PFSK-1 (cell line): ENCODE measurements around the gene WDR86.

ENCODE experiments used
- FOXP2 ChIP-seq: optimal IDR thresholded peaks from 2 replicates; pipeline ENCODE3; 2011; ENCODE audit warnings: borderline replicate concordance, control low read depth, inconsistent platforms; ENCODE audit not compliant: insufficient read depth; ENCODE audit errors: extremely low read length, extremely low read depth
- POLR2AphosphoS5 ChIP-seq: IDR thresholded peaks from 2 replicates; pipeline ENCODE4 v1.6.1; 2012; ENCODE audit warnings: low read depth, mild to moderate bottlenecking, control low read depth, low read length, moderate library complexity
- REST ChIP-seq, 2 experiments: IDR thresholded peaks; 2 replicates each; pipeline versions ENCODE4 v1.6.1 to v1.8.0; 2011 to 2012; ENCODE audit warnings: low read depth in 2 of 2, low read length in 2 of 2, control low read depth in 1 of 2, inconsistent platforms in 1 of 2, mild to moderate bottlenecking in 1 of 2, moderate library complexity in 1 of 2; ENCODE audit not compliant: insufficient read depth in 1 of 2
- SIN3A ChIP-seq: IDR thresholded peaks from 2 replicates; pipeline ENCODE4 v1.6.1; 2012; ENCODE audit warnings: mild to moderate bottlenecking, low read length, moderate library complexity, borderline replicate concordance; ENCODE audit not compliant: insufficient read depth
- TAF1 ChIP-seq: IDR thresholded peaks from 2 replicates; pipeline ENCODE4 v1.6.1; 2012; ENCODE audit warnings: low read length, control low read depth, borderline replicate concordance; ENCODE audit not compliant: insufficient read depth

Gene WDR86

DNA sequence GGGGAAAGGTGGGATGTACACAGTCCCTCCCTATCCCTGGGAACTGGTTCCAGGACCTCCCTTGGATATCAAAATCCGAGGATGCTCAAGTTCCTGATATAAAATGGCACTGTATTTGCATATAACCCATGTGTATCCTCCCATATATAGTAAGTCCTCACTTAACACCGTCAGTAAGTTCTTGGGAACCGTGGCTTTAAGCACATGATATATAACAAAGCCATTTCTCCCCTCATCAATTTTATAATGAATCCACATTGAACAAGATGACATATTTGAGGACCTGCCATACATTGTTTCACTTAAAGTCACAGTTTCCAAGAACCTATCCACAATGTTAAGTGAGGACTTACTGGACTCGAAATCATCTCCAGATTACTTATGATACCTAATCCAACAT lies 24.7 kb upstream of the WDR86 start:
- no peak for TF ChIP-seq FOXP2
- TF ChIP-seq POLR2AphosphoS5: no peak
- TF ChIP-seq REST (IDR thresholded peaks at IDR 0.05; ENCODE audit: insufficient read depth in 1 of 2, low read depth in 2 of 2, low read length in 2 of 2): no peak

- no peak for TF ChIP-seq FOXP2
- TF ChIP-seq REST (IDR thresholded peaks at IDR 0.05; ENCODE audit: insufficient read depth in 1 of 2, low read depth in 2 of 2, low read length in 2 of 2): no peak
- no peak for TF ChIP-seq TAF1
- no peak for TF ChIP-seq POLR2AphosphoS5
- no peak for TF ChIP-seq SIN3A
These were observed 24.0 kb upstream of the WDR86 start for GRCh38 chr7:151433721-151434400.

DNA sequence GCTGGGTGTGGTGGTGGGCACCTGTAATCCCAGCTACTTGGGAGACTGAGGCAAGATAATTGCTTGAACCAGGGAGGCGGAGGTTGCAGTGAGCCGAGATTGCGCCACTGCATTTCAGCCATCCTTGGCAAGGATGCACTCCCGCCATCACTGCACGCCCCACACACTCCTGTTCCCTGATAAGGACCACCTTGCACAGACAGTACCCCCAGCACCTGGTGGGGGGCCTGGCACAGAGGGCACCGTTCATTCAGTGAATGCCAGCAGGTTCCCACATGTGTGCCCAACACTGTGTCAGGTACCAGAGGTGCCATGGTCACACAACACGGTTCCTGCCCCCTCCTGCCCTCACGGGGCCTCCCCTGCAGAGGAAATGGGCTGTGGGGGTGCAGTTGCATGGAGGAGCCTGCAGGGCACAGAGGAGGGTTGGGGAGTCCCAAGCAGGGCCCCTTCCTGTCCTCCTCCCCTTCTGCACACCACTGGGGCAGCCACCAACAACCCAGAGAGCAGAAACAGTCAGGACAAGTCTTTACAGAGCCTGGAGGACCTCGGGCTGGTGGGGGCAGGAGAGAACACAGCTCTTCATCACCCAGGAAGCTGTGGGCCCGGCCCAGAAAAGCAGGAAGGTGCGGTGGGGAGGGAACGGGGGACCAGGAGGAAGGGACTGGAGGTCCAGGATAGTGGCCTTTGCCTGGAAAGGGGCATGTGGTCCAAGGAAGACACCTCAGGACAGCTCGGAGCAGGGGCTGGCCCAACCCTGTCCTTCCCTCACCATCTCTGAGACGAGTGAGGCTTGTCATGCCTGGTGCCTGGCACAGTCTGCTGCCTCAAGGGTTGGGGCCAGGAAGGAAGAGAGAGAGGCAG lies 23.1 kb upstream of the WDR86 start:
- TF ChIP-seq TAF1: no peak
- TF ChIP-seq FOXP2: no peak
- no peak for TF ChIP-seq SIN3A
- TF ChIP-seq POLR2AphosphoS5: no peak
- no peak for TF ChIP-seq REST (IDR thresholded peaks at IDR 0.05; ENCODE audit: insufficient read depth in 1 of 2, low read depth in 2 of 2, low read length in 2 of 2)

DNA sequence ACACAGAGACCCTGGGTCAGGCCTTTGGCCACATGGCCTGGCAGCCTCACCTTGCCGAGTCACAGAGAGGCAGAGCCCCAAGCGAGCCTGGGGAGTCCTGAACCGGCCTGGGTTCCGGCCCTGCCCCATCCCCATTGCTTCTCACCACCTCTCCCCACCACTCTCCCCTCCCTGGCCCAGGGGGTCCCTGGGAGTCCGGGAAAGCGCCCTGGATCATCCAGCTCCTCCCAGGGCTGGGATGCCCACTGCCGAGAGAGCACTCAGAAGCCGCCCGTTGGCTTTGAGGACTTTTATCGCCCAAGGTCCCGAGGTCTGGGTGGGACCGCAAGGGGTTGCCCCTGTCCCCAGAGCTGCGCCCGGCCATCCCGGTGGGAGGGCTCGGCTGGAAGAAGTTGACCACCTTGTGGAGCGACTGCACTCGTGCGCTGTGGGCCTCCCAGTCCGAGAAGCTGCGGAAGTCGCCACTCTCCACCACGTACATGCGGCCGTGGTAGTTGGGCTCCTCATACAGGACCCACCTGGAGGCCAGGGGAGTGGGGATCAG lies 22.0 kb upstream of the WDR86 start:
- TF ChIP-seq FOXP2 (no peak), POLR2AphosphoS5 (no peak), REST (IDR thresholded peaks at IDR 0.05; ENCODE audit: insufficient read depth in 1 of 2, low read depth in 2 of 2, low read length in 2 of 2) (no peak)
